Gastrocnemius medialis (tissue), 4 donors: ENCODE data around the gene CDH5.

Experiments
- POLR2A ChIP-seq, 2 donors: fragments of 450-650 bp; IDR thresholded peaks; one replicate each; pipeline ENCODE4 v1.6.1; 2017; ENCODE audit warnings: antibody characterized with exemption in 2 of 2, mild to moderate bottlenecking in 2 of 2, moderate library complexity in 2 of 2
- TF ChIP-seq, protein P1 (sequence below), 5 experiments: fragments of 450-650 bp in 3 of 5; fragments of 200-600 bp in 2 of 5; sonication (generic) in 2 of 5; IDR thresholded peaks in 4 of 5; conservative IDR thresholded peaks in 1 of 5; 1 replicate in 4 of 5; 2 replicates in 1 of 5; pipeline ENCODE4 v1.5.1; 2016 to 2019; ENCODE audit warnings: antibody characterized with exemption in 5 of 5, mild to moderate bottlenecking in 3 of 5, moderate library complexity in 3 of 5

DNA sequence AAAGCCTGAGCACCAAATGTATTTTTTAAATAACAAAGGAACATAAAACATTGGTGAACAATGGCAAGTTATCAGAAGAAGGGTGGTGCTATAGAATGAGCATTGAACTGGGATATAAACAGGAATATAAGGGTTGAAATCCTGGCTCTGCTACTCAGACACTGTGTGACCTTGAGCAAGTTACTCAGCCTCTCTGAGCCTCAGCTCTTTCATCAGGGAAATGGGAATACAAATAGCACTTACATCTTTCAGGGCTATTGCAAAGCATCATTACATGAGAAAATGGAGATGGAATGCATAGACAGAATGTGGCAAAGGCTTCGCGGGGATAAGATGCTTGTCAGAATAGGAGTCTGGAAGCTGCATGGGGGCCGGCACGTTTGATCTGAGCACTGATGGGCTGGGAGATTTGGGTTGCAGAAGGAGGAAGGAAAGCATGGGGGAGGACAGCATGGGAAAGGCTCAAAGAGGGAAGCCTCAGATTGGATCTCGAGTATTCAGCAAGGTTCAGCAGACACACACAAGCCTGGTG lies 4.8 kb upstream of the CDH5 start:
- TF ChIP-seq, protein P1, sequence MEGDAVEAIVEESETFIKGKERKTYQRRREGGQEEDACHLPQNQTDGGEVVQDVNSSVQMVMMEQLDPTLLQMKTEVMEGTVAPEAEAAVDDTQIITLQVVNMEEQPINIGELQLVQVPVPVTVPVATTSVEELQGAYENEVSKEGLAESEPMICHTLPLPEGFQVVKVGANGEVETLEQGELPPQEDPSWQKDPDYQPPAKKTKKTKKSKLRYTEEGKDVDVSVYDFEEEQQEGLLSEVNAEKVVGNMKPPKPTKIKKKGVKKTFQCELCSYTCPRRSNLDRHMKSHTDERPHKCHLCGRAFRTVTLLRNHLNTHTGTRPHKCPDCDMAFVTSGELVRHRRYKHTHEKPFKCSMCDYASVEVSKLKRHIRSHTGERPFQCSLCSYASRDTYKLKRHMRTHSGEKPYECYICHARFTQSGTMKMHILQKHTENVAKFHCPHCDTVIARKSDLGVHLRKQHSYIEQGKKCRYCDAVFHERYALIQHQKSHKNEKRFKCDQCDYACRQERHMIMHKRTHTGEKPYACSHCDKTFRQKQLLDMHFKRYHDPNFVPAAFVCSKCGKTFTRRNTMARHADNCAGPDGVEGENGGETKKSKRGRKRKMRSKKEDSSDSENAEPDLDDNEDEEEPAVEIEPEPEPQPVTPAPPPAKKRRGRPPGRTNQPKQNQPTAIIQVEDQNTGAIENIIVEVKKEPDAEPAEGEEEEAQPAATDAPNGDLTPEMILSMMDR (IDR thresholded peaks at IDR 0.05 in 4 of 5, conservative IDR thresholded peaks at IDR 0.05 in 1 of 5), result no peak
- TF ChIP-seq POLR2A (IDR thresholded peaks at IDR 0.05), result no peak
